IMR-90 (cell line): Measurements from ENCODE around the gene TSPAN32. TPM values are rescaled to one million over a fixed set of nuclear protein-coding genes. Genes with fewer than 3 reads are reported as not detected.

ENCODE experiments used
- ATAC-seq: fragments of 200-7000 bp; cut with Tn5 transposase; 2 replicates; pipeline ENCODE4 v1.9.1; 2020; ENCODE audit warnings: low read depth, mild to moderate bottlenecking, moderate library complexity
- BruUV-seq: library from RNA; stranded (reverse); fragments of 400-500 nt; replicated peaks from 2 replicates; lab custom pipeline; 2021; lab: Mats Ljungman, UMichigan
- CTCF ChIA-PET: fragments of 300-600 bp; formaldehyde crosslinking; extraction: SDS; loops from one replicate; lab custom pipeline; 2021; ENCODE audit warnings: antibody characterized with exemption; lab: Yijun Ruan, JAX
- POLR2A ChIA-PET: fragments of 300-600 bp; sonication (Branson Sonifier 250); formaldehyde crosslinking; loops from one replicate; lab custom pipeline; 2022; ENCODE audit warnings: antibody characterized with exemption; ENCODE audit not compliant: unreplicated experiment; lab: Charles Lee
- DNase-seq: peaks from one replicate; pipeline ENCODE4 v3.0.0; 2013
- H2AFZ ChIP-seq: replicated peaks from 2 replicates; pipeline ENCODE3; 2013; ENCODE audit warnings: low read length, mild to moderate bottlenecking; ENCODE audit not compliant: poor library complexity
- H2AK5ac ChIP-seq: 2 replicates; pipeline ENCODE4 v1.6.1; 2013; ENCODE audit warnings: low read depth, low read length, inconsistent platforms
- H2AK9ac ChIP-seq: replicated peaks from 2 replicates; pipeline ENCODE3; 2013; ENCODE audit warnings: mild to moderate bottlenecking, low read depth, low read length, moderate library complexity; ENCODE audit not compliant: poor library complexity
- H2BK120ac ChIP-seq: 2 replicates; pipeline ENCODE4 v1.6.1; 2013; ENCODE audit warnings: low read depth, low read length, inconsistent platforms
- H2BK15ac ChIP-seq: 3 replicates; pipeline ENCODE4 v1.6.1; 2013; ENCODE audit warnings: low read depth, low read length, inconsistent platforms
- H2BK20ac ChIP-seq: 2 replicates; pipeline ENCODE4 v1.6.1; 2013; ENCODE audit warnings: low read depth, mild to moderate bottlenecking, inconsistent platforms, low read length, moderate library complexity
- H2BK5ac ChIP-seq: 2 replicates; pipeline ENCODE4 v1.6.1; 2013; ENCODE audit warnings: mild to moderate bottlenecking, low read depth, low read length, inconsistent platforms; ENCODE audit not compliant: poor library complexity, severe bottlenecking
- H3K14ac ChIP-seq: replicated peaks from 2 replicates; pipeline ENCODE4 v1.6.1; 2013; ENCODE audit warnings: low read depth, low read length, inconsistent platforms
- H3K18ac ChIP-seq: 2 replicates; pipeline ENCODE4 v1.6.1; 2013; ENCODE audit warnings: low read depth, low read length, control low read depth
- H3K23ac ChIP-seq: 2 replicates; pipeline ENCODE4 v1.6.1; 2013; ENCODE audit warnings: low read depth, low read length, inconsistent platforms
- H3K27ac ChIP-seq: 2 replicates; pipeline ENCODE4 v1.5.1; 2013; ENCODE audit warnings: mild to moderate bottlenecking, control low read depth, low read length; ENCODE audit not compliant: insufficient read depth
- H3K27me3 ChIP-seq: 2 replicates; pipeline ENCODE4 v1.6.1; 2013; ENCODE audit warnings: low read length; ENCODE audit not compliant: control insufficient read depth, insufficient read depth
- H3K36me3 ChIP-seq: 2 replicates; pipeline ENCODE4 v1.6.1; 2013; ENCODE audit warnings: low read length, mixed read lengths; ENCODE audit not compliant: control insufficient read depth, insufficient read depth
- H3K4ac ChIP-seq: 2 replicates; pipeline ENCODE4 v1.6.1; 2013; ENCODE audit warnings: low read depth, low read length, inconsistent platforms
- H3K4me1 ChIP-seq: 2 replicates; pipeline ENCODE4 v1.6.1; 2013; ENCODE audit warnings: low read length, mixed read lengths; ENCODE audit not compliant: control insufficient read depth, insufficient read depth
- H3K4me2 ChIP-seq: 2 replicates; pipeline ENCODE4 v1.6.1; 2013; ENCODE audit warnings: low read depth, mild to moderate bottlenecking, control low read depth, low read length, moderate library complexity
- H3K4me3 ChIP-seq: 2 replicates; pipeline ENCODE4 v1.5.1; 2013; ENCODE audit warnings: low read depth, mild to moderate bottlenecking, control low read depth, low read length, moderate library complexity; ENCODE audit not compliant: insufficient read depth
- H3K56ac ChIP-seq: 2 replicates; pipeline ENCODE4 v1.6.1; 2013; ENCODE audit warnings: low read length, inconsistent platforms; ENCODE audit not compliant: insufficient read depth; ENCODE audit errors: extremely low read depth
- H3K79me1 ChIP-seq, 2 experiments: 2 replicates each; pipeline ENCODE4 v1.6.1; 2013; ENCODE audit warnings: low read length in 2 of 2, inconsistent platforms in 1 of 2, low read depth in 1 of 2
- H3K9ac ChIP-seq: 2 replicates; pipeline ENCODE4 v1.6.1; 2013; ENCODE audit warnings: low read depth, low read length, control low read depth
- H3K9me1 ChIP-seq: 2 replicates; pipeline ENCODE4 v1.6.1; 2013; ENCODE audit warnings: low read length, inconsistent platforms; ENCODE audit not compliant: insufficient read depth
- H3K9me3 ChIP-seq: 2 replicates; pipeline ENCODE4 v1.6.1; 2013; ENCODE audit warnings: low read length; ENCODE audit not compliant: control insufficient read depth, insufficient read depth
- H4K20me1 ChIP-seq: 2 replicates; pipeline ENCODE4 v1.6.1; 2013; ENCODE audit warnings: low read length, inconsistent platforms; ENCODE audit not compliant: insufficient read depth
- H4K5ac ChIP-seq: 2 replicates; pipeline ENCODE4 v1.6.1; 2013; ENCODE audit warnings: mild to moderate bottlenecking, low read depth, low read length, control low read depth
- H4K8ac ChIP-seq, 2 experiments: 2 replicates each; pipeline ENCODE4 v1.6.1; 2013; ENCODE audit warnings: low read depth in 2 of 2, low read length in 2 of 2, control low read depth in 1 of 2, inconsistent platforms in 1 of 2
- H4K91ac ChIP-seq: 2 replicates; pipeline ENCODE4 v1.6.1; 2013; ENCODE audit warnings: low read depth, low read length, inconsistent platforms; ENCODE audit not compliant: insufficient read depth
- BHLHE40 ChIP-seq: fragments of 150-350 bp; IDR thresholded peaks from 2 replicates; pipeline ENCODE4 v1.6.1; 2016; ENCODE audit warnings: mild to moderate bottlenecking, low read depth, low read length
- FOS ChIP-seq: fragments of 150-350 bp; IDR thresholded peaks from 2 replicates; pipeline ENCODE4 v1.6.1; 2016; ENCODE audit warnings: low read depth, low read length
- MAFK ChIP-seq: IDR thresholded peaks from 2 replicates; pipeline ENCODE4 v1.6.1; 2012; ENCODE audit warnings: low read depth, low read length, improper control_type of control experiment
- MAZ ChIP-seq: IDR thresholded peaks from 2 replicates; pipeline ENCODE4 v1.6.1; 2012; ENCODE audit warnings: low read depth, mild to moderate bottlenecking, low read length, improper control_type of control experiment, moderate library complexity, borderline replicate concordance
- NFE2L2 ChIP-seq: fragments of 150-350 bp; IDR thresholded peaks from 2 replicates; pipeline ENCODE4 v1.6.1; 2016; ENCODE audit warnings: low read depth, mild to moderate bottlenecking, low read length
- RAD21 ChIP-seq: IDR thresholded peaks from 2 replicates; pipeline ENCODE4 v1.6.1; 2012; ENCODE audit warnings: low read length, improper control_type of control experiment
- RFX5 ChIP-seq: IDR thresholded peaks from 2 replicates; pipeline ENCODE4 v1.8.0; 2012; ENCODE audit warnings: low read depth, mild to moderate bottlenecking, low read length, moderate library complexity
- WGBS, 2 experiments: methylation state at CpG; one replicate each; pipeline versions ENCODE4 v1.1.5 to v1.1.7; 2013; ENCODE audit warnings: missing lambda C conversion rate in 2 of 2; ENCODE audit not compliant: insufficient read length in 1 of 2; ENCODE audit errors: extremely low coverage in 2 of 2; 5-methylcytosine and 5-hydroxymethylcytosine counted together
- dilution Hi-C: fragments of 300-500 bp; cut with HindIII; formaldehyde crosslinking; loops from one replicate; pipeline ENCODE4 v1.14.3; 2018; ENCODE audit warnings: low sequenced_read_pairs; ENCODE audit not compliant: unreplicated experiment
- in situ Hi-C: fragments of 300-500 bp; cut with MboI; formaldehyde crosslinking; loops from 3 replicates; pipeline ENCODE4 v1.14.3; 2019; ENCODE audit warnings: low sequenced_read_pairs, inconsistent platforms, mixed read lengths
- intact Hi-C: fragments of 100-400 bp; cut with micrococcal nuclease; formaldehyde crosslinking; loops from 2 replicates; pipeline ENCODE4 v1.10.0; 2022
- polyA plus RNA-seq, 3 experiments: library from polyadenylated mRNA; depleted of rRNA; stranded (reverse); fragments of >200 nt; gene quantifications; 2 replicates each; pipeline ENCODE4 v1.2.3, GENCODE V29; 2012; ENCODE audit warnings: low replicate concordance in 1 of 3
- total RNA-seq: library from RNA; depleted of rRNA; stranded (reverse); fragments of >200 nt; gene quantifications from 2 replicates; pipeline ENCODE4 v1.2.3, GENCODE V29; 2012
- TF ChIP-seq, protein P1 (sequence below): fragments of 150-350 bp; IDR thresholded peaks from 2 replicates; pipeline ENCODE4 v1.6.1; 2017; ENCODE audit warnings: mild to moderate bottlenecking, antibody characterized with exemption, low read length, low read depth
- TF ChIP-seq, protein P2 (sequence below): conservative IDR thresholded peaks from 2 replicates; pipeline ENCODE4 v1.5.1; 2012; ENCODE audit warnings: mild to moderate bottlenecking, low read depth, low read length, improper control_type of control experiment

TSPAN32 gene
- total and polyA plus RNA-seq, 2 of the 4 experiments (the other 2 are of a cell fraction): 0.07 TPM; not detected in 1

DNA sequence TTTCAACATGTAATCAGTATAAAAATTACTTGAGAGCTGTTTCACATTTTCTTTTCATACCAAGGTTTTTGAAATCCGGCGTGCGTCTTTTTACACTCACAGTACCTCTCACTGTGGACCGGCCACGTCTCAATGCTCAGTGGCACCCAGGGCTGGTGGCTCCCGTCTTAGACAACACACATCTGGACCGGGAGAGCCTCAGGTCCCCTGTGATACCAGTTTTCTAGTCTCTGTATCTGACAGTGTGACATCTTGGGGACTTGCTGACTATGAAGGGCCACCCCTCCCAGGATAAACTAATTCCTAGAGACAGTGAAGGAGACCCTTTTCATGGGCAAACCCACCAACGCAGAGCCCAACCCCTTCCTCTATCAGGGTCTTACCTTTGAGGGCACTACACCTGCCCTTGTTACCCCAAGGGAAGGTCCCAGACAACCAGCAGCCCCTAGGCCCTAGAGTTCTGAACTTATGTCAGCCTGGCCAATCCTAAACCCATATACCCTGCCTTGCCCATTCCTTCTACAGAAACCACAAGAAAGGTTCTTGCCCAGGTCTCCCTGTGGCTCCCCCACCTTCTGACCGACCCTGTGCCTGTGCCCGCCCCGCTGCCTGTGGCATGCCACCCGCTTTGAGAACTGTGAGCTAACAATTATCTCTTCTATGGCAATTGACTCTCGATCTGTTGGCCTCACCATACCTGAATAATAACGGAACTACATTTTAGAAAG lies 25.4 kb upstream of the TSPAN32 start:
- Histone ChIP-seq H3K36me3 (no peaks in the 10 kb centered on the region), H3K27me3 (peaks cover 59% of the 10 kb centered on the region), H2AFZ (no peak overlapping the region), H3K56ac (no peak overlapping the region), H3K4me2 (no peak overlapping the region), H3K9ac (no peak overlapping the region), H2AK9ac (no peak overlapping the region), H4K20me1 (no peaks in the 10 kb centered on the region), H2BK120ac (no peak overlapping the region), H2AK5ac (no peak overlapping the region), H2BK20ac (no peak overlapping the region), H3K18ac (no peak overlapping the region), H3K4ac (no peak overlapping the region), H3K4me1 (no peaks in the 10 kb centered on the region), H2BK5ac (no peak overlapping the region), H3K9me3 (no peaks in the 10 kb centered on the region), H4K5ac (no peak overlapping the region), H3K4me3 (no peak overlapping the region), H3K23ac (no peak overlapping the region), H4K91ac (no peak overlapping the region), H4K8ac (no peak overlapping the region), H3K14ac (no peak overlapping the region), H2BK15ac (no peak overlapping the region), H3K9me1 (no peaks in the 10 kb centered on the region), H3K79me1 (no peaks in the 10 kb centered on the region), H3K27ac (no peak overlapping the region)
- ChIA-PET CTCF (no interaction called here), POLR2A (no interaction called here)
- dilution Hi-C loops (no loop called here), intact Hi-C loops (no loop called here), in situ Hi-C loops (no loop called here)
- DNase-seq (no peak), ATAC-seq (no peak)
- TF ChIP-seq NFE2L2 (no peak), RFX5 (no peak), MAFK (no peak), FOS (no peak), MAZ (no peak), BHLHE40 (no peak), RAD21 (no peak)
- TF ChIP-seq, protein P1, sequence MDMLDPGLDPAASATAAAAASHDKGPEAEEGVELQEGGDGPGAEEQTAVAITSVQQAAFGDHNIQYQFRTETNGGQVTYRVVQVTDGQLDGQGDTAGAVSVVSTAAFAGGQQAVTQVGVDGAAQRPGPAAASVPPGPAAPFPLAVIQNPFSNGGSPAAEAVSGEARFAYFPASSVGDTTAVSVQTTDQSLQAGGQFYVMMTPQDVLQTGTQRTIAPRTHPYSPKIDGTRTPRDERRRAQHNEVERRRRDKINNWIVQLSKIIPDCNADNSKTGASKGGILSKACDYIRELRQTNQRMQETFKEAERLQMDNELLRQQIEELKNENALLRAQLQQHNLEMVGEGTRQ: no peak
- TF ChIP-seq, protein P2, sequence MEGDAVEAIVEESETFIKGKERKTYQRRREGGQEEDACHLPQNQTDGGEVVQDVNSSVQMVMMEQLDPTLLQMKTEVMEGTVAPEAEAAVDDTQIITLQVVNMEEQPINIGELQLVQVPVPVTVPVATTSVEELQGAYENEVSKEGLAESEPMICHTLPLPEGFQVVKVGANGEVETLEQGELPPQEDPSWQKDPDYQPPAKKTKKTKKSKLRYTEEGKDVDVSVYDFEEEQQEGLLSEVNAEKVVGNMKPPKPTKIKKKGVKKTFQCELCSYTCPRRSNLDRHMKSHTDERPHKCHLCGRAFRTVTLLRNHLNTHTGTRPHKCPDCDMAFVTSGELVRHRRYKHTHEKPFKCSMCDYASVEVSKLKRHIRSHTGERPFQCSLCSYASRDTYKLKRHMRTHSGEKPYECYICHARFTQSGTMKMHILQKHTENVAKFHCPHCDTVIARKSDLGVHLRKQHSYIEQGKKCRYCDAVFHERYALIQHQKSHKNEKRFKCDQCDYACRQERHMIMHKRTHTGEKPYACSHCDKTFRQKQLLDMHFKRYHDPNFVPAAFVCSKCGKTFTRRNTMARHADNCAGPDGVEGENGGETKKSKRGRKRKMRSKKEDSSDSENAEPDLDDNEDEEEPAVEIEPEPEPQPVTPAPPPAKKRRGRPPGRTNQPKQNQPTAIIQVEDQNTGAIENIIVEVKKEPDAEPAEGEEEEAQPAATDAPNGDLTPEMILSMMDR: no peak
- no TSS peak for BruUV-seq
- WGBS, 2 experiments: 73% methylated on average over 3 of the region's 14 CpGs; no CpG with 5 or more reads in 1 of the 2 experiments
